Activated CD8-positive, alpha-beta memory T cell treated with anti-CD3 and anti-CD28 coated beads for 1 hour (primary cell): Measurements from ENCODE around the gene PLCZ1.
"Not testable (repeated sequence)": the region's sequence is repeated elsewhere in the genome, so short reads cannot be mapped to it uniquely, and the experiment has no call there.

Source experiments
- DNase-seq, 2 donors: peaks; one replicate each; pipeline ENCODE4 v3.0.0-alpha.2; 2020; ENCODE audit warnings: low read depth in 1 of 2; ENCODE audit errors: extremely low read depth in 1 of 2

The PLCZ1 gene

GRCh38 chr12:18706798-18707197 lies 31.0 kb downstream of the PLCZ1 start:
- no peak for DNase-seq

GRCh38 chr12:18703911-18704310 lies 33.9 kb downstream of the PLCZ1 start:
- no peak for DNase-seq

GRCh38 chr12:18703321-18703720 lies 34.5 kb downstream of the PLCZ1 start:
- no peak for DNase-seq

- DNase-seq, result no peak
Observed at GRCh38 chr12:18700271-18700670, 37.5 kb downstream of the PLCZ1 start.

- DNase-seq, result no peak
Observed at GRCh38 chr12:18696971-18697602, 40.7 kb downstream of the PLCZ1 start.

GRCh38 chr12:18693986-18694385 lies 43.8 kb downstream of the PLCZ1 start:
- DNase-seq, result not testable (repeated sequence)

GRCh38 chr12:18690653-18691052 lies 47.2 kb downstream of the PLCZ1 start:
- DNase-seq, result no peak

GRCh38 chr12:18689771-18690170 lies 48.0 kb downstream of the PLCZ1 start:
- no peak for DNase-seq

- DNase-seq, result no peak
Observed at GRCh38 chr12:18684430-18684829, 53.4 kb downstream of the PLCZ1 start.

- no peak for DNase-seq
Observed at GRCh38 chr12:18683327-18684013, 54.3 kb downstream of the PLCZ1 start.

- DNase-seq, result no peak
Observed at GRCh38 chr12:18681818-18682217, 56.0 kb downstream of the PLCZ1 start.

GRCh38 chr12:18676996-18677588 lies 60.7 kb downstream of the PLCZ1 start:
- DNase-seq, result no peak

- DNase-seq, result no peak
Observed at GRCh38 chr12:18676141-18676540, 61.7 kb downstream of the PLCZ1 start.

- no peak for DNase-seq
Observed at GRCh38 chr12:18658829-18659228, 79.0 kb downstream of the PLCZ1 start.

GRCh38 chr12:18658179-18658578 lies 79.6 kb downstream of the PLCZ1 start:
- no peak for DNase-seq

- DNase-seq, result no peak
Observed at GRCh38 chr12:18655351-18655750, 82.5 kb downstream of the PLCZ1 start.

GRCh38 chr12:18653465-18653864 lies 84.3 kb downstream of the PLCZ1 start:
- DNase-seq, result no peak

GRCh38 chr12:18652596-18652995 lies 85.2 kb downstream of the PLCZ1 start:
- no peak for DNase-seq

- DNase-seq, result no peak
Observed at GRCh38 chr12:18651525-18651924, 86.3 kb downstream of the PLCZ1 start.

- DNase-seq, result no peak
Observed at GRCh38 chr12:18646286-18646890, 91.4 kb downstream of the PLCZ1 start.

- no peak for DNase-seq
Observed at GRCh38 chr12:18644564-18644963, 93.2 kb downstream of the PLCZ1 start.

- DNase-seq, result no peak
Observed at GRCh38 chr12:18643681-18644080, 94.1 kb downstream of the PLCZ1 start.
